Esophagus (tissue), 2 donors: ENCODE results near the gene TAF10. TPM values are rescaled to one million over a fixed set of nuclear protein-coding genes. Genes with fewer than 3 reads are reported as not detected.

Experiments
- H3K27ac ChIP-seq, 2 donors: one replicate each; pipeline ENCODE4 v1.5.1; 2013; ENCODE audit warnings: low read depth in 2 of 2, mild to moderate bottlenecking in 2 of 2, inconsistent platforms in 1 of 2, low read length in 1 of 2, moderate library complexity in 1 of 2
- H3K27me3 ChIP-seq, 2 donors: one replicate each; pipeline ENCODE4 v1.6.1; 2013; ENCODE audit warnings: low read length in 2 of 2, control low read depth in 1 of 2, mild to moderate bottlenecking in 1 of 2; ENCODE audit not compliant: insufficient read depth in 2 of 2, control insufficient read depth in 1 of 2
- H3K36me3 ChIP-seq, 2 donors: one replicate each; pipeline ENCODE4 v1.6.1; 2013; ENCODE audit warnings: low read length in 1 of 2; ENCODE audit not compliant: control insufficient read depth in 2 of 2, insufficient read depth in 2 of 2
- H3K4me1 ChIP-seq, 2 donors: one replicate each; pipeline ENCODE4 v1.6.1; 2013; ENCODE audit warnings: low read length in 1 of 2; ENCODE audit not compliant: control insufficient read depth in 2 of 2, insufficient read depth in 2 of 2
- H3K4me3 ChIP-seq, 2 donors: one replicate each; pipeline ENCODE4 v1.5.1; 2013; ENCODE audit warnings: low read length in 2 of 2, mild to moderate bottlenecking in 2 of 2, low read depth in 1 of 2, moderate library complexity in 1 of 2
- H3K9me3 ChIP-seq, 2 donors: one replicate each; pipeline ENCODE4 v1.6.1; 2013; ENCODE audit warnings: mild to moderate bottlenecking in 2 of 2, low read depth in 1 of 2, low read length in 1 of 2, moderate library complexity in 1 of 2; ENCODE audit not compliant: control insufficient read depth in 2 of 2, insufficient read depth in 1 of 2
- WGBS, 2 donors: extraction: QIAGEN DNeasy Blood & Tissue Kit; methylation state at CpG; one replicate each; pipeline ENCODE4 v1.1.7; 2013; 5-methylcytosine and 5-hydroxymethylcytosine counted together
- polyA plus RNA-seq, 2 donors: library from polyadenylated mRNA; stranded (reverse); fragments of 200-250 nt; gene quantifications; one replicate each; pipeline ENCODE4 v1.2.3, GENCODE V29; 2013
- donor health status: healthy with polysubstance abuse.
- donor health status: Bipolar disorder and iron deficiency.

TAF10 gene
- polyA plus RNA-seq, 2 donors = 83.0 to 93.7 TPM

DNA sequence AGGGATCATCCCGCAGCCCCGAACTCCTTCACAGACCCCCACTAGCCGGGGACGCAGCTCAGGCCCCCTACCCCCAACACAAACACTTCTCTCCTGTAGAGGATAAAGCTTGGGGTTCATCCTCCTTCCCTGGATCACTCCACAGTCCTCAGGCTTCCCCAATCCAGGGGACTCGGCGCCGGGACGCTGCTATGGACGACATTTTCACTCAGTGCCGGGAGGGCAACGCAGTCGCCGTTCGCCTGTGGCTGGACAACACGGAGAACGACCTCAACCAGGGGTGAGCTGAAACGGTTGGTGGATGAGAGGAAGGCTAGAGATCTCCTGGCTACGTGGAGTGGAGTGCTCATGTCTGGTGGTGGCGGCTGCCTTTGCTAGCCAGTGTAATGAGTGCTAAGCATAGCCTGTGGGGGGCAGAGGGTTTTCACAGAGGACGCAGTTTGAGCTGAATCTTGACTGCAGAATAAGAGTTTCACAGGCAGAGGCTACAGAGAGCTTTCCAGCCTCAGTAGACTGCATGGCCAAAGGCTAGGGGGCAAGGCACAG lies 7.9 kb downstream of the TAF10 start:
- Histone ChIP-seq H3K4me1 (peaks cover 6 to 13% of the 10 kb centered on the region in 2 donors), H3K27ac (peak overlapping the region; percentile 96 to 97), H3K9me3 (no peaks in the 10 kb centered on the region), H3K4me3 (peak overlapping the region; percentile 85 to 96), H3K36me3 (peaks cover 10 to 31% of the 10 kb centered on the region in 2 donors), H3K27me3 (no peaks in the 10 kb centered on the region)
- WGBS, 2 donors = 0% methylated on average over 20 of the region's 20 CpGs

DNA sequence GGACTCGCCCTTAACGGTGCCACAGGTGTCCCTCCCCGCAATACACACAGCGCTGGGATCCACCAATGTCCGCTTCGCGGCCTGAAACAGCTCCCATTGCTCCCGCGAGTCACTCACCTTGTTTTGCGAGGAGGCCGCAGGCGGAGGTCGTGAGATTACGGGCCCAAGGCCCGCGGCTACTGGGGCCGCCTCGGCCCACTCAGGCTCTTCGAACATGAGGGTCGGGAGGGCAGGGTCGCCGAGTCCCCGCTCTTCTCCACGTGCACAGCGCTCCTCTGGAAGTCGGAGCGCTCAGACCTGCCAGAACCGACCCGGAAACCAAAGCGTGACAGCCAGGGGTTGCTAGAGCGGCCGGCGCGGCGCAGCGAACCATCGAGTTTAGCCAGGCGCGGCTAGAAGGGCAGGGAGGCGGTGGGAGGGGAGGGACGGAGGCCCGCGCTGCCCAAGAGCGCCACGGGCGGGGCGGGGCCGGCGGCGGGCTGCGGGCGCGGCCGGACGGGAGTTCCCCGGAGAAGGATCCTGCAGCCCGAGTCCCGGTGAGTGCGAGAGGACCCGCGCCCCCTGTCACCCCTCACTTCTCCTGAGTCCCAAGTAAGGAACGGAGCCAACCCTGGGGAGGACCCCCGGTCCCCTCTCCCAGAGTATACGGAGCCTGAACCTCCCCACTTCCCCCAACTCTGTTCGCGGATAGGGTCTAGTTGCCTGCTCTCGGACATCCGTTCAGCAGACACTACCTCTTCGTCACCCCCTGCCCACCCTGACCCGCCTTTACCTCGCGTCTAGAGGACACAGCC lies 8.5 kb downstream of the TAF10 start, which contains the start of the genes ILK and RRP8:
ILK (plus strand) TSS at position 488 of the 794 bp plus-strand sequence. CDS start 498 bp downstream, outside the sequence.
RRP8 (minus strand) TSS at position 330 of the 794 bp plus-strand sequence; CDS start at position 216, 114 bp downstream.
- peak within 1 kb of the TSS; percentile 85 to 96 for H3K4me3 ChIP-seq
- 0 to 1% methylated on average over 68 to 72 of the region's 72 CpGs for WGBS, 2 donors
- peaks cover 6 to 13% of the 10 kb centered on the region in 2 donors for H3K4me1 ChIP-seq
- peaks cover 14 to 25% of the 10 kb centered on the region in 2 donors for H3K36me3 ChIP-seq
- H3K27me3 ChIP-seq = no peaks in the 10 kb centered on the region
- peak within 1 kb of the TSS; percentile 96 to 97 for H3K27ac ChIP-seq
- no peaks in the 10 kb centered on the region for H3K9me3 ChIP-seq

DNA sequence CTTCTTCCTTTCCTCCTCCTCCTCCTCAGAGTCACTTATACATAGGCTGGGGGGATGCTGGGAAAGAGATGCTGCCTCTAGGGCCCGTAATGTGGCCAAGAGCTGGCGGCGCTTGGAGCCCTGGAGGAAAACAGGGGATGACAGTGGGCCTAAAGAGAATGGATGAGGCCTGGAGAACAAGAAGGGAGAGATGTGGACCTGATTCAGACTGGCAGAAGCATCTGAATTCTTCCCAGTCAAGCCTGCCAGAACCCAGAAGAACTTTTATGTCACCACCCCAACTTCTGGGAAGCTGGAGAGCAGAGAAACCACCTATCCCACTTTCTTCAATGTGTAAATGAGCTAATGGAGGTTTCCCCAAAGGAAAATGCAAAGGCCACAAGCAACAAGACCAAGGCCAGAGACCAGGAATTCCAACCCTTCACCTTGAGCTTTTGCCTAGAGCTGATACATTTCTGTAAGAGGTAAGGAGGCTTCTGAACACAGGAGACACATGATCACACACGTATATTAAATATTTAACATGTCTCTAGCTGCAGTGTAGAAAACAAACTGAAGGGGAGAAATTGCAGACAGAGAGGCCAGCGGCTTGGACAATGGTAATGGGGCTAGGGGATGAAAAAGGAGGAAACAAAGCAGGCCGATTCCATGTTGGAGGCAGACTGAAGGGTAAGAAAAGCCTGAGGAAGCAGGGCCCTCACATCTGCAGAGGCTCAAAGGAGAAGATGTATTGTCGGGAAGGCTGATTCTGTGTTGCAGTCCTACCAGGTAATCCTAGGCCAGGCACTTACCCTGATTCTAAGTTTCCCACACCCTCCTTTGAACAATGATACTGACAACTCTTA lies 9.7 kb downstream of the TAF10 start:
- H3K27me3 ChIP-seq = no peaks in the 10 kb centered on the region
- peak overlapping the region; percentile 85 to 96 for H3K4me3 ChIP-seq
- H3K4me1 ChIP-seq = peaks cover 6 to 8% of the 10 kb centered on the region in 2 donors
- 44 to 51% methylated on average over 7 of the region's 7 CpGs for WGBS, 2 donors
- H3K9me3 ChIP-seq = no peaks in the 10 kb centered on the region
- peaks cover 14 to 21% of the 10 kb centered on the region in 2 donors for H3K36me3 ChIP-seq
- H3K27ac ChIP-seq = peak overlapping the region in 1 of 2 donors; percentile 8

- H3K36me3 ChIP-seq = peaks cover 14 to 21% of the 10 kb centered on the region in 2 donors
- H3K27ac ChIP-seq = no peak overlapping the region
- no peak overlapping the region for H3K4me3 ChIP-seq
- WGBS, 2 donors = 96 to 97% methylated on average over 13 of the region's 13 CpGs
- no peaks in the 10 kb centered on the region for H3K27me3 ChIP-seq
- H3K4me1 ChIP-seq = peaks cover 4 to 6% of the 10 kb centered on the region in 2 donors
- no peaks in the 10 kb centered on the region for H3K9me3 ChIP-seq
Measured at GRCh38 chr11:6601041-6601461, 11.0 kb downstream of the TAF10 start.

- Histone ChIP-seq H3K36me3 (peaks cover 14 to 21% of the 10 kb centered on the region in 2 donors), H3K27ac (no peak overlapping the region), H3K9me3 (no peaks in the 10 kb centered on the region)
Measured at GRCh38 chr11:6599881-6600390, 12.1 kb downstream of the TAF10 start.

GRCh38 chr11:6599449-6599848 lies 12.6 kb downstream of the TAF10 start:
- WGBS, 2 donors = 68 to 82% methylated on average over 1 of the region's 1 CpG
- peaks cover 4 to 6% of the 10 kb centered on the region in 2 donors for H3K4me1 ChIP-seq
- H3K9me3 ChIP-seq = no peaks in the 10 kb centered on the region
- H3K27me3 ChIP-seq = no peaks in the 10 kb centered on the region
- H3K27ac ChIP-seq = no peak overlapping the region
- peaks cover 14 to 22% of the 10 kb centered on the region in 2 donors for H3K36me3 ChIP-seq
- no peak overlapping the region for H3K4me3 ChIP-seq

More at GRCh38 chr11:6599881-6600390, 12.1 kb downstream of the TAF10 start:
- 84 to 88% methylated on average over 2 of the region's 2 CpGs for WGBS, 2 donors
- Histone ChIP-seq H3K4me3 (no peak overlapping the region), H3K4me1 (peaks cover 4 to 6% of the 10 kb centered on the region in 2 donors), H3K27me3 (no peaks in the 10 kb centered on the region)

GRCh38 chr11:6598555-6598954 lies 13.5 kb downstream of the TAF10 start:
- 82 to 93% methylated on average over 3 of the region's 3 CpGs for WGBS, 2 donors
- no peaks in the 10 kb centered on the region for H3K9me3 ChIP-seq
- H3K27me3 ChIP-seq = no peaks in the 10 kb centered on the region
- H3K27ac ChIP-seq = no peak overlapping the region
- H3K36me3 ChIP-seq = peaks cover 17 to 23% of the 10 kb centered on the region in 2 donors
- H3K4me3 ChIP-seq = no peak overlapping the region
- H3K4me1 ChIP-seq = peaks cover 4 to 6% of the 10 kb centered on the region in 2 donors

DNA sequence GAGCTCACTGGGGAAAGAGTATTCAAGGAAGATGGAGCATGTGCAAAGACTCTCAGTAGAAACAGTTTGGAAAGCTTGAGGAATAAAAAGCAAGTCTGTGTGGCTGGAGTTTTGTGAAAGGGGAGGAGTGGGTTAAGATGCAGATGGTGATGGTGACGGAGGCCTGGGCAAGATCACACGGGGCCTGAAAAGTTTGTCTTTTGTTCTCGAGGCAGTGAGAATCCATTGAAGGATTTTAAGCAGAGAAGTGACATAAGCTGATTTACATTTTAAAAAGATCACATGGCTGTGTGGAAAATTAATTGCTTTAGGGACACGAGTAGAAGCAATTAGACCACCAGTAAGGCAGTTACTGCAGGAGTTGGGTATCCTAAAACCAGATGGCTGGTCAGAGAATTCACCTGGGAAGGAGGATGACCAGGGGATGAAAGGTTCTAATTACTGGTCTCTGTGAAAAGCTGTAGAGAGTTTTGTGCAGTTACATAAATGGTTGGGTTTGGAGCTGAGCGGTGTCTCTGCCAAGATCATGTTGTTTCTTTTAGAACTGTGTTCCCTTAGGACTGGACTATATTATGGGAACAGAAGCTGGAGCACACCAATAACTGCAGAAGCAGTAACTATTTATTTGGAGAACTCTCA lies 15.7 kb downstream of the TAF10 start:
- H3K4me3 ChIP-seq = no peak overlapping the region
- no peaks in the 10 kb centered on the region for H3K9me3 ChIP-seq
- H3K27ac ChIP-seq = peak overlapping the region in 1 of 2 donors; percentile 49
- H3K27me3 ChIP-seq = no peaks in the 10 kb centered on the region
- 55 to 59% methylated on average over 5 of the region's 5 CpGs for WGBS, 2 donors
- H3K4me1 ChIP-seq = no peaks in the 10 kb centered on the region
- H3K36me3 ChIP-seq = peaks cover 17 to 22% of the 10 kb centered on the region in 2 donors
